RWPE1 (cell line): Measurements from ENCODE around the gene AICDA.
A peak's percentile ranks its signal among the peaks of the same experiment; 100 is the strongest.

Source experiments
- CTCF ChIA-PET: fragments of 350-600 bp; sonication (Branson Sonifier 250); formaldehyde crosslinking; extraction: SDS; loops from one replicate; lab custom pipeline; 2021; lab: Yijun Ruan, JAX
- POLR2A ChIA-PET: fragments of 400-600 bp; formaldehyde crosslinking; extraction: SDS; loops from one replicate; lab custom pipeline; 2020; ENCODE audit warnings: antibody characterized with exemption; ENCODE audit not compliant: low non-redundant PET; lab: Yijun Ruan, JAX
- DNase-seq: peaks from one replicate; pipeline ENCODE4 v3.0.0; 2012; ENCODE audit warnings: low spot score
- H3K27ac ChIP-seq: fragments of 450-650 bp; 2 replicates; pipeline ENCODE4 v1.5.1; 2017
- TF ChIP-seq, protein P1 (sequence below): fragments of 450-650 bp; conservative IDR thresholded peaks from 2 replicates; pipeline ENCODE4 v1.5.1; 2017; ENCODE audit warnings: low read depth, mild to moderate bottlenecking

The AICDA gene

DNA sequence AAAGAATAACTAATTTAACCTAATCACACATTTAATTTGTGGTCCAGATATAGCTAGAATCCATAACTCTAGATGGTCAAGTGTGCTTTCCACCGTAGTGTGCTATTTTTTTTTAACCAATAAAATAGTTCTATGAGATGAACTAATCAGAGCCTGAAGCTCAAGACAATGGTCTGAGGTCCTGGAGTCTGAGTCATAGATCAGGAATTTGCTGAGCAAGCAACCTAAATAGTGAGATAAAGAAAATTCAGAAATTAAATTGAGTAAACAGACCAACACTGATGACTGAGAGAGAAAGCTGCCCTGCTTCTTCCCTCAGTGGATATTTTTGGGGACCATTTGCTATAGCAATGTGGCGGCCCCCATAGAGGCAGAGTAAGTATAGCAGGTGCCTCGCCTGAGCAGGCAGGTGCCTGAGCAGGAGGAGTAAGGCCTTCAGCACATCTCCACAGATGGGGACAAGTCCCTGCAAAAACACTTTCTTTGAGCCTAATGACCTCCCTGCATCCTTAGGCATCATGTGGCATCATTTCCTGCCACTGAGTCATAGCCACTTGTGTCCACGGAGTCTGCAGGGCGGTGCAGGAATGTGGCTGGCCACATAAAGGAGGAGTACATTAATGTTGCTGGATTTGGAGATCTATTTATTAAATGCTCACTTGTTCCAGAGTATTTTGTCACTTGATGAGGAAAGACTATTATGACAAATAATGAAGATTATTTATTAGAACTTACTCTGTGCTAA is 58.0 kb downstream of the AICDA start:
- ChIA-PET POLR2A (no interaction called here), CTCF (interaction anchor here (0.9 kb wide), 1 partner anchor 11 kb away, joined by 3 read pairs; no protein-coding TSS in a partner anchor)
- no peak overlapping the region for H3K27ac ChIP-seq
- peak; percentile 33 for DNase-seq
- TF ChIP-seq, protein P1, sequence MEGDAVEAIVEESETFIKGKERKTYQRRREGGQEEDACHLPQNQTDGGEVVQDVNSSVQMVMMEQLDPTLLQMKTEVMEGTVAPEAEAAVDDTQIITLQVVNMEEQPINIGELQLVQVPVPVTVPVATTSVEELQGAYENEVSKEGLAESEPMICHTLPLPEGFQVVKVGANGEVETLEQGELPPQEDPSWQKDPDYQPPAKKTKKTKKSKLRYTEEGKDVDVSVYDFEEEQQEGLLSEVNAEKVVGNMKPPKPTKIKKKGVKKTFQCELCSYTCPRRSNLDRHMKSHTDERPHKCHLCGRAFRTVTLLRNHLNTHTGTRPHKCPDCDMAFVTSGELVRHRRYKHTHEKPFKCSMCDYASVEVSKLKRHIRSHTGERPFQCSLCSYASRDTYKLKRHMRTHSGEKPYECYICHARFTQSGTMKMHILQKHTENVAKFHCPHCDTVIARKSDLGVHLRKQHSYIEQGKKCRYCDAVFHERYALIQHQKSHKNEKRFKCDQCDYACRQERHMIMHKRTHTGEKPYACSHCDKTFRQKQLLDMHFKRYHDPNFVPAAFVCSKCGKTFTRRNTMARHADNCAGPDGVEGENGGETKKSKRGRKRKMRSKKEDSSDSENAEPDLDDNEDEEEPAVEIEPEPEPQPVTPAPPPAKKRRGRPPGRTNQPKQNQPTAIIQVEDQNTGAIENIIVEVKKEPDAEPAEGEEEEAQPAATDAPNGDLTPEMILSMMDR, result no peak

DNA sequence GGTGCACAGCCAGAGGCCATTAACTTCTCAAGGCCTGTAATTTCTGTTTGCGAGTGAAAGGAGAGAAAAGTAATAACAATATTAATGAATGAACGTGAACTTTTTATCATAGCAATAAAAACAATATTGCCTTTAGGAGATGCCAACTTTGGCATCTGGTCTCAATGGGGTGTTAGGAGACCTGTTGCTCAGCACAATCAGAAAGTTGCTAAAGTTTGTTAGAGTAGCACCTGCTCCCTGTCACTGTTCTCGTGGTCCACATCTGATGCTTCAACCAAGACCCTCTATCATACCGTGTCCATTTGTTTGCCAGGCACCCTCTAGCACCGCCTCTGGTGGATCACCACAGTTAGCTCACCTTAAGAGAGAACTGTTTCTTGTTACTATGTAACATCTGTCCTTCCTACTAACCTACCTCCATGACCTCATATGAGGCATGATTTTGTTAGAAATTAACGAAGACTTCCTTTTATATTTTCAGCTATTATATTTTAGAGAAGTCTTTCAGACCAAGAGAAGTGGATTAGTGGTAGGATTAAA is 59.5 kb downstream of the AICDA start:
- TF ChIP-seq, protein P1, result no peak
- CTCF ChIA-PET, result no interaction called here

More for the DNA sequence above, 59.5 kb downstream of the AICDA start:
- DNase-seq, result no peak
- POLR2A ChIA-PET, result no interaction called here
- no peak overlapping the region for H3K27ac ChIP-seq
